ENCODE data around the gene ZC3H18.
"Not testable (repeated sequence)": the region's sequence is repeated elsewhere in the genome, so short reads cannot be mapped to it uniquely, and the experiment has no call there.

The ZC3H18 gene

GRCh38 chr16:88606148-88606757 lies 36.0 kb downstream of the ZC3H18 start:
- Mint-ChIP-seq H3K36me3 (peaks cover 34% of the 10 kb centered on the region), H3K4me3 (no peak overlapping the region), H3K27ac (no peak overlapping the region), H3K9me3 (no peaks in the 10 kb centered on the region), H3K27me3 (no peaks in the 10 kb centered on the region), H3K4me1 (no peaks in the 10 kb centered on the region)
- no peak for DNase-seq
- CTCF ChIA-PET = no interaction called here

- H3K27ac Mint-ChIP-seq = no peak overlapping the region
- peaks cover 29% of the 10 kb centered on the region for H3K36me3 Mint-ChIP-seq
- CTCF ChIA-PET = interaction anchor here (1.2 kb wide), 1 partner anchor 12 kb away, joined by 3 read pairs; no protein-coding TSS in a partner anchor
- DNase-seq = no peak
- H3K4me3 Mint-ChIP-seq = no peak overlapping the region
- no peaks in the 10 kb centered on the region for H3K4me1 Mint-ChIP-seq
- H3K27me3 Mint-ChIP-seq = no peaks in the 10 kb centered on the region
- no peaks in the 10 kb centered on the region for H3K9me3 Mint-ChIP-seq
Measured at GRCh38 chr16:88608076-88608475, 37.9 kb downstream of the ZC3H18 start.

GRCh38 chr16:88609426-88609825 lies 39.2 kb downstream of the ZC3H18 start:
- H3K27ac Mint-ChIP-seq, H3K9me3 Mint-ChIP-seq, H3K27me3 Mint-ChIP-seq, H3K4me3 Mint-ChIP-seq, DNase-seq, H3K4me1 Mint-ChIP-seq: not testable (repeated sequence)
- CTCF ChIA-PET = interaction anchor here (1.2 kb wide), 1 partner anchor 11 kb away, joined by 3 read pairs; no protein-coding TSS in a partner anchor
- peaks cover 34% of the 10 kb centered on the region for H3K36me3 Mint-ChIP-seq

- H3K27ac Mint-ChIP-seq = no peak overlapping the region
- no peak for DNase-seq
- H3K9me3 Mint-ChIP-seq = no peaks in the 10 kb centered on the region
- no peak overlapping the region for H3K4me3 Mint-ChIP-seq
- peaks cover 37% of the 10 kb centered on the region for H3K36me3 Mint-ChIP-seq
- H3K27me3 Mint-ChIP-seq = no peaks in the 10 kb centered on the region
- CTCF ChIA-PET = no interaction called here
- H3K4me1 Mint-ChIP-seq = no peaks in the 10 kb centered on the region
Measured at GRCh38 chr16:88610080-88610479, 39.9 kb downstream of the ZC3H18 start.

GRCh38 chr16:88610909-88611812 lies 41.0 kb downstream of the ZC3H18 start:
- H3K27ac Mint-ChIP-seq = no peak overlapping the region
- H3K9me3 Mint-ChIP-seq = no peaks in the 10 kb centered on the region
- H3K27me3 Mint-ChIP-seq = no peaks in the 10 kb centered on the region
- H3K36me3 Mint-ChIP-seq = peaks cover 40% of the 10 kb centered on the region
- CTCF ChIA-PET = no interaction called here
- H3K4me1 Mint-ChIP-seq = no peaks in the 10 kb centered on the region
- DNase-seq = no peak
- H3K4me3 Mint-ChIP-seq = no peak overlapping the region

GRCh38 chr16:88613293-88613692 lies 43.1 kb downstream of the ZC3H18 start:
- Mint-ChIP-seq H3K4me1 (peaks cover 3% of the 10 kb centered on the region), H3K36me3 (peaks cover 43% of the 10 kb centered on the region), H3K27me3 (no peaks in the 10 kb centered on the region), H3K4me3 (no peak overlapping the region), H3K9me3 (no peaks in the 10 kb centered on the region), H3K27ac (no peak overlapping the region)
- CTCF ChIA-PET = no interaction called here
- no peak for DNase-seq

- CTCF ChIA-PET = no interaction called here
- no peak overlapping the region for H3K4me3 Mint-ChIP-seq
- peaks cover 42% of the 10 kb centered on the region for H3K36me3 Mint-ChIP-seq
- DNase-seq = no peak
- no peak overlapping the region for H3K27ac Mint-ChIP-seq
- peaks cover 6% of the 10 kb centered on the region for H3K4me1 Mint-ChIP-seq
- H3K27me3 Mint-ChIP-seq = no peaks in the 10 kb centered on the region
- H3K9me3 Mint-ChIP-seq = no peaks in the 10 kb centered on the region
Measured at GRCh38 chr16:88613911-88614817, 44.0 kb downstream of the ZC3H18 start.

GRCh38 chr16:88614818-88615580 lies 44.8 kb downstream of the ZC3H18 start:
- no peaks in the 10 kb centered on the region for H3K9me3 Mint-ChIP-seq
- peaks cover 40% of the 10 kb centered on the region for H3K36me3 Mint-ChIP-seq
- H3K4me1 Mint-ChIP-seq = peaks cover 15% of the 10 kb centered on the region
- H3K27ac Mint-ChIP-seq = no peak overlapping the region
- CTCF ChIA-PET = no interaction called here
- no peak for DNase-seq
- H3K4me3 Mint-ChIP-seq = no peak overlapping the region
- no peaks in the 10 kb centered on the region for H3K27me3 Mint-ChIP-seq

- H3K27ac Mint-ChIP-seq = peak overlapping the region; percentile 9
- H3K4me1 Mint-ChIP-seq = peaks cover 24% of the 10 kb centered on the region
- no peak for DNase-seq
- CTCF ChIA-PET = no interaction called here
- H3K36me3 Mint-ChIP-seq = peaks cover 32% of the 10 kb centered on the region
- no peaks in the 10 kb centered on the region for H3K9me3 Mint-ChIP-seq
- H3K4me3 Mint-ChIP-seq = no peak overlapping the region
- no peaks in the 10 kb centered on the region for H3K27me3 Mint-ChIP-seq
Measured at GRCh38 chr16:88616320-88616719, 46.1 kb downstream of the ZC3H18 start.

- DNase-seq = no peak
- H3K27ac Mint-ChIP-seq = peak overlapping the region; percentile 9
- H3K9me3 Mint-ChIP-seq = no peaks in the 10 kb centered on the region
- H3K27me3 Mint-ChIP-seq = no peaks in the 10 kb centered on the region
- H3K4me3 Mint-ChIP-seq = no peak overlapping the region
- H3K4me1 Mint-ChIP-seq = peaks cover 24% of the 10 kb centered on the region
- H3K36me3 Mint-ChIP-seq = peaks cover 32% of the 10 kb centered on the region
- CTCF ChIA-PET = no interaction called here
Measured at GRCh38 chr16:88616736-88617135, 46.5 kb downstream of the ZC3H18 start.

- peaks cover 24% of the 10 kb centered on the region for H3K4me1 Mint-ChIP-seq
- peak overlapping the region; percentile 29 for H3K27ac Mint-ChIP-seq
- DNase-seq = no peak
- no peaks in the 10 kb centered on the region for H3K9me3 Mint-ChIP-seq
- H3K27me3 Mint-ChIP-seq = no peaks in the 10 kb centered on the region
- peaks cover 34% of the 10 kb centered on the region for H3K36me3 Mint-ChIP-seq
- H3K4me3 Mint-ChIP-seq = no peak overlapping the region
- CTCF ChIA-PET = no interaction called here
Measured at GRCh38 chr16:88617268-88618031, 47.2 kb downstream of the ZC3H18 start.

GRCh38 chr16:88618182-88618955 lies 48.2 kb downstream of the ZC3H18 start:
- CTCF ChIA-PET = interaction anchor here (0.7 kb wide), 1 partner anchor 249 kb away, joined by 3 read pairs; no protein-coding TSS in a partner anchor
- no peak for DNase-seq
- no peaks in the 10 kb centered on the region for H3K9me3 Mint-ChIP-seq
- peaks cover 36% of the 10 kb centered on the region for H3K36me3 Mint-ChIP-seq
- H3K4me3 Mint-ChIP-seq = no peak overlapping the region
- peaks cover 24% of the 10 kb centered on the region for H3K4me1 Mint-ChIP-seq
- H3K27ac Mint-ChIP-seq = peak overlapping the region; percentile 89
- H3K27me3 Mint-ChIP-seq = no peaks in the 10 kb centered on the region

Data from activated naive CD4-positive, alpha-beta T cell treated with anti-CD3 and anti-CD28 coated beads, Interleukin-2, amount 10 ng/mL, durations not matched to agents 7 days and 5 days (primary cell).